CD4-positive, alpha-beta T cell treated with Interleukin-10 for 1 hour (primary cell): ENCODE results near the gene FITM1.

ENCODE experiments used
- DNase-seq: peaks from one replicate; pipeline ENCODE4 v3.0.0-alpha.2; 2020

FITM1 gene

GRCh38 chr14:24121210-24121609, 9.2 kb upstream of the FITM1 start:
- no peak for DNase-seq

DNA sequence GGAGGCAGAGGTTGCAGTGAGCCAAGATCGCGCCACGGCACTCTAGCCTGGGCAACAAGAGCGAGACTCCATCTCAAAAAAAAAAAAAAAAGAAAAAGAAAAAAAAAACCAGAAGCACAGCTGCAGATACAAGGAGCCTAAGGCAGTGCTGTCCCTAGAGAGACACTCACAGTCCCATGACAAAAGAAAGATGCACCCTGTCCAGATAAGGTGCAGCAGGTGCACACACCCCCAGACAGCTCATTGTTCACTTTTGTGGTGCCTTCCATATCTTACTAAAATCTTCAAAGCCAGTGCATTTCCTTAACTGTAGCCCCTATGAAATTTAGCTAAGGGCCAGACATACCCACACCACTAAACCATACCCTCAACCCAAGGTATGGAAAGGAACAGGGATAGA, 8.0 kb upstream of the FITM1 start:
- no peak for DNase-seq

GRCh38 chr14:24122898-24123297, 7.6 kb upstream of the FITM1 start:
- no peak for DNase-seq

DNA sequence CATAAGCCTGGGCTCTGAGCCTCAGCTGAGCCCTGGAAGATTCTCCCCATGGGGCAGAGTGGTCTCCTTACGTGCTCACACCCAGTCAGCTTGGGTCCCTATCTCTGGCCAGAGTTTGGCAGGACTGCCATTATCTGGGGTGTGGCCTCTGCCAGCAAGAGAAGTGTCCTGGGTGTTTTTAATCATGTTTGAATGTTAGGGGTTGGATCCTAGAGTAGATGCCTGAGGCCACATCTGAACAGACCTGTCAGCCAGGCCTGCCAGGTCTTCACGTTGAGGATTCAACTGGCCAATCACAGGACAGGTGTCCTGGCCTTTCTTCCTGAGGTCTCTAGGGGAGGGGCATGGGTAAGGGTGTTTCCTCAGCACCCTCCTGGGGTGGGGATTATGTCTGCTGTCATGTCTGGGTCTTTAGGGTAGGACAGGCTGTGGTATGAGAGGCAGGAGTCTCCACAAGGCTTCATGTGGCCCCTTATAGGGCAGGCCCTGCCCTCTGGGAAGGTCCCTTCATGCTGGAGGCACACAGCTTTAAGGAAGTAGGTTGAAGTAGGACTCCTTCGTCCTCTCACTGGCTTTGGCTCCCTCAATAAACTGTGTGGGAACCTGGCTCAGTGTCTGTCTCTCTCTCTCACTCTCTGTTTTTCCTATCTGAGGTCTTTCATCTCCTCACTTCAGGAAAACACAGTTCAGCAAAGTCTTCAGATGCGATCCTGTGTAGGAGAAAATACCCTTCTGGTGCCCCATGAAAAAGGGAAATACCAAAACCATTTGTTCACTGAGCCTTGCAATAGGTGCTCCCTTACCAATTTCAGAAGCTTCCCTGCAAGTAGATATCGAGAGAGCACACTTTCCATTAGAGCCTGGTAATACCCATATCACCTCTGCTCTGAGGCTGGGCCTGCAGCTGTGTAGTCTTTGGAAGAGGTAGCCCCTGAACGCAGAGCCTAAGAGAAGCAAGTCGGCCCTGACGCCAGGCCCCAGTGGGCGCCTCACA, 6.7 kb upstream of the FITM1 start:
- DNase-seq, result no peak

GRCh38 chr14:24126939-24127338, 3.5 kb upstream of the FITM1 start:
- DNase-seq, result no peak

GRCh38 chr14:24127673-24128072, 2.8 kb upstream of the FITM1 start:
- no peak for DNase-seq

DNA sequence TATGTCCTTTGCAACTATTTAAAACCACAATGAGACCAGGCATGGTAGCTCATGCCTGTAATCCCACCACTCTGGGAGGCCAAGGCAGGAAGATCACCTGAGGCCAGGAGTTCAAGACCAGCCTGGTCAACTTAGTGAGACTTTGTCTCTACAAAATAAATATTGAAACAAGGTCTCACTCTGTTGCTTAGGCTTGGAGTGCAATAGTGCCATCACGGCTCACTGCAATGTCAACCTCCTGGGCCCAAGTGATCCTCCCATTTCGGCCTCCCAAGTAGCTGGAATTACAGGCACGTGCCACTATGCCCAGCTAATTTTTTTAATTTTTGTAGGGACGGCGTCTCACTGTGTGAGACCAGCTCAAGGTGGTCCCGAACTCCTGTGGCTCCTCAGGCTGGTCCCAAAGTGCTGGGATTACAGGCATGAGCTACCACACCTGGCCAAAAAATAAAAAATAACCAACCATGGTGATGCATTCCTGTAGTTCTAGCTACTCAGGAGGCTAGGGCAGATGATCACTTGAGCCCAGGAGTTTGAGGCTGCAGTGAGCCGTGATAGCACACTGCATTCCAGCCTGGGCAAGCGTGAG, 955 bp upstream of the FITM1 start:
- DNase-seq, result no peak

DNA sequence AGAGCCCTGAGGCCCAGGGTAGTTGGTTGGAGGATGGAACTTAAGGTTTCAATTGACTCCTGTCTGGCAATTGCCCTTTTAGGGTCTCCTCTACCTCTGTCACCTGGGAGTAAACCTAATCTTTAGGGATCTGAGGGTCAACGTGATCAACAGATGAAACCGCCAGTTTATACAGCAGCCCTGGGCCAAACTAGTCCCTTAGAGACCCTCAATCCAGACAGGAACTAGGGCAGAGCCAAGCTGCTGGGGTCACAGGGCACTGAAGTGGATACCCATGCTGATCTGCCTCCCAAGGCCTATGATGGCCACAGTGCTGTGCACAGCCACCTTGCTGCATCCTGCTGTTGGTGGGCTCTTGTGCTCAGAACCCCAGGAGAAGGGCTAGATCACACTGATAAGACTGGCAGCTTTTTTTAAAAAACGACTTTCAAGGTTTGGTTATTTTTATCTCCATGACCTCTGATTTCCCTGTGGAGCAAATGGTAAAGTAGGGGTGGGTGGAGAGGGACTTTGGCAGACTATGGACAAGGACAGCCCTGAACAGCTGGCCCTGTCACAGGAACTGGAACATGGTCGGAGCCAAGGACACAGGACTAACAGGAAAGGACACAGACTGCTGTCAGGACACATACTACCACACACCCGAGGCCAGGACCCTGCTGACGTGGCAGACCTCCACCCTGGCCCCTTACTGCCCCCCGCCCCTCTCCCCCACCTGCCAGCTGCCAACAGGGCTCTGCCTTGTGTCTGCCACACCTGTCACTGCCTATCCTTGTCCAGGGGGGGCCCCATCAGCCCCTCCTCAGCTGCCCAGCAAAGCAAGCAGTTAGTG, 474 bp downstream of the FITM1 start:
- DNase-seq, result no peak

- no peak for DNase-seq
Observed at GRCh38 chr14:24131549-24131966, 1.1 kb downstream of the FITM1 start.

GRCh38 chr14:24132061-24132685, 1.7 kb downstream of the FITM1 start:
- peak; percentile 31 for DNase-seq

- no peak for DNase-seq
Observed at GRCh38 chr14:24132976-24133375, 2.5 kb downstream of the FITM1 start.

- DNase-seq, result no peak
Observed at GRCh38 chr14:24133735-24134134, 3.3 kb downstream of the FITM1 start.

- no peak for DNase-seq
Observed at GRCh38 chr14:24135584-24135833, 5.0 kb downstream of the FITM1 start.

- DNase-seq, result peak; percentile 96
Observed at GRCh38 chr14:24135834-24136683, 5.6 kb downstream of the FITM1 start, which contains the start of gene PSME1. PSME1 (plus strand) TSS chr14:24136194; CDS start chr14:24136263, 69 bp downstream.

- peak; percentile 9 for DNase-seq
Observed at GRCh38 chr14:24136684-24137528, 6.4 kb downstream of the FITM1 start.

DNA sequence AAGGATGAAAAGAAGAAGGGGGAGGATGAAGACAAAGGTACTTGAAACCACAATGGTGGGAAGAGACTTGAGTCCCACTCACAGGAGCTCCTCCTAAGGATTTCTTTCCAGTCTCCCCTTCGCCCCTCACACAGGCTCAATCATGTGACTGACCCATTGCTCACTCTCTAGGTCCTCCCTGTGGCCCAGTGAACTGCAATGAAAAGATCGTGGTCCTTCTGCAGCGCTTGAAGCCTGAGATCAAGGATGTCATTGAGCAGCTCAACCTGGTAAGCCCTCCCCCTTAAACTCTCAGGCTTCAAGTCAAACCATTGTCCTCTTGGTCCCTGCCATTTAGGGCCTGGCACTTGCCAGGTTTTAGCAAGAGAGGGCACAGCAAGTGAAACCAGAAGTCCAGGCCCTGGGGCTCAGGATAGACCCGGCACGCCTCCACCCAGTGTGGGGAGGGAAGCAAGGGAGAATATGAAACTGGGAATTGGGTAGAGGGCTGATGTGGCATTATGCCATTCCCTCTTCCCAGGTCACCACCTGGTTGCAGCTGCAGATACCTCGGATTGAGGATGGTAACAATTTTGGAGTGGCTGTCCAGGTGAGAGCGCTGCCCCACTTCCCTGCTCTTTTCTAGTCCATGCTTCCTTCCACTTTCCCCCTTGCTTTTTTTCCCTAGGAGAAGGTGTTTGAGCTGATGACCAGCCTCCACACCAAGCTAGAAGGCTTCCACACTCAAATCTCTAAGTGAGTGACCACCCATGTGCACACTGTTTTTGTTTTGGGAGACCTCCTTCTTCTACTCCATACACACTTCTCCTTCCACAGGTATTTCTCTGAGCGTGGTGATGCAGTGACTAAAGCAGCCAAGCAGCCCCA, 7.3 kb downstream of the FITM1 start:
- DNase-seq, result no peak

DNA sequence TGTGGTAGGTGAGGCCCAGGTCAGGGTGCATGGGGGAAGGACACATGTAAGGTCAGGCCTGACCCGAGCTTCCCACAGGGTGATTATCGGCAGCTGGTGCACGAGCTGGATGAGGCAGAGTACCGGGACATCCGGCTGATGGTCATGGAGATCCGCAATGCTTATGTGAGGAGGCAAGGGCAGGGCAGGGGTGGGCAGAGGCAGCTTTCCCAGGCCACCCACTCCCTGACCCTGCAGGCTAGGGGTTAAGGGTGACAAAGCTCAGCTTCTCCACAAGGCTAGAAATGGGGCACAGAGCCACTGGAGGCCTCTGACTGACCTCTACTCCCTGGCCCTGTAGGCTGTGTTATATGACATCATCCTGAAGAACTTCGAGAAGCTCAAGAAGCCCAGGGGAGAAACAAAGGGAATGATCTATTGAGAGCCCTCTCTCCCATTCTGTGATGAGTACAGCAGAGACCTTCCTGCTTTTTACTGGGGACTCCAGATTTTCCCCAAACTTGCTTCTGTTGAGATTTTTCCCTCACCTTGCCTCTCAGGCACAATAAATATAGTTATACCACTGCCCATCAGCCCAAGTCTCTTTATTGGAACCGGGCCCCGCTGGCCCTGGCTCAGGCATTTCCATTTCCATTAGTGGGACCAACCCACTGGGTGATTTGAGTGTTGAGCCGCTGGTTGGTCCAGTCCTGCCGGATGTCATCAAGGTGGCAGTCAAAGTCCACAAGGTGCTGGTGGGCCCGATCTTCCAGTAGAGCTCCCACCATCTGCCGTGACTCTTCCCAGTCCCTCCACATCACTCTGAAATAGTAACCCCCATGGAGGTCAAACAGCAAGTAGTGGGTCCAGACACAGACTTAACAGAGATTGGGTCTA, 8.2 kb downstream of the FITM1 start:
- DNase-seq, result no peak

GRCh38 chr14:24139272-24139934, 8.9 kb downstream of the FITM1 start:
- DNase-seq, result peak; percentile 32
